ENCODE measurements around the gene PUS7L.

DNA sequence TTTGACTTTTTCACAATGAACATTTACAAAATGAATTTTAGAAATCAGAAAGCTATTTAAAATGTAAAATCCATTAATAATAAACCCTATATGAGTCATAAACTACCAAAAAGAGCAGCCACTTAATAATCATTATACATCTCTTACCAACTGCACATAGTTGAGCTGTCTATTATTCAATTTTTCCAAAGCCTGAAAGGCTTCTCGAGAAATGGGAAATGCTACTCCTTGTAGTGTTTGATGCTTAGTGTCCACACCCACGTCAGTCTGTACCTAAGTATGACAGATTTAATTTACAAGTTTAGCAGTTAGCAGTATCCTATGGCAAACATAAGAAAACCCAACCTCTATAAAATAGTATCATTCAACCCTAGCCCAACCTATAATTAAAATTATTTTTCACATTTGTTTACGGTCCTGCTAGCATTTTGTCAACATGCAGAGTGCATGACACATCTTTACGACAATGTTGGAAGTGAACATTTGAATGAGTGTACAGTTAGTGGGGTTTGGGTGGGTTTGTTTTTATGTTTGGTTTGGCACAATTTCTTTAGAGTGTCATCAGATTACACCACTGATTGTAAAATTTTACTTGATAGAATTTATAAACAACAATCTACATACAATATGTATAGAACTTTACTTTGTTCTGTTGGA, 39.1 kb upstream of the PUS7L start:
- TF ChIP-seq SMC3 (IDR thresholded peaks at IDR 0.05; ENCODE audit: low read depth, low read length) (no peak), GATA2 (CRISPR knock-in tag; IDR thresholded peaks at IDR 0.05) (no peak), GABPA (IDR thresholded peaks at IDR 0.05; ENCODE audit: low read depth) (no peak), MXI1 (IDR thresholded peaks at IDR 0.05; ENCODE audit: low read depth, low read length) (no peak), POLR2AphosphoS5 (IDR thresholded peaks at IDR 0.05; ENCODE audit: low read depth, low read length) (no peak), EP300 (IDR thresholded peaks at IDR 0.05; ENCODE audit: borderline replicate concordance in 1 of 2, low read depth in 1 of 2, low read length in 1 of 2) (no peak), NRF1 (IDR thresholded peaks at IDR 0.05; ENCODE audit: low read depth, low read length) (no peak), RFX5 (IDR thresholded peaks at IDR 0.05; ENCODE audit: low read length) (no peak), YY1 (IDR thresholded peaks at IDR 0.05; ENCODE audit: low read depth) (no peak), JUND (IDR thresholded peaks at IDR 0.05) (no peak), EZH2phosphoT487 (IDR thresholded peaks at IDR 0.05; ENCODE audit: borderline replicate concordance, low read depth) (no peak)
- TF ChIP-seq, protein P1, sequence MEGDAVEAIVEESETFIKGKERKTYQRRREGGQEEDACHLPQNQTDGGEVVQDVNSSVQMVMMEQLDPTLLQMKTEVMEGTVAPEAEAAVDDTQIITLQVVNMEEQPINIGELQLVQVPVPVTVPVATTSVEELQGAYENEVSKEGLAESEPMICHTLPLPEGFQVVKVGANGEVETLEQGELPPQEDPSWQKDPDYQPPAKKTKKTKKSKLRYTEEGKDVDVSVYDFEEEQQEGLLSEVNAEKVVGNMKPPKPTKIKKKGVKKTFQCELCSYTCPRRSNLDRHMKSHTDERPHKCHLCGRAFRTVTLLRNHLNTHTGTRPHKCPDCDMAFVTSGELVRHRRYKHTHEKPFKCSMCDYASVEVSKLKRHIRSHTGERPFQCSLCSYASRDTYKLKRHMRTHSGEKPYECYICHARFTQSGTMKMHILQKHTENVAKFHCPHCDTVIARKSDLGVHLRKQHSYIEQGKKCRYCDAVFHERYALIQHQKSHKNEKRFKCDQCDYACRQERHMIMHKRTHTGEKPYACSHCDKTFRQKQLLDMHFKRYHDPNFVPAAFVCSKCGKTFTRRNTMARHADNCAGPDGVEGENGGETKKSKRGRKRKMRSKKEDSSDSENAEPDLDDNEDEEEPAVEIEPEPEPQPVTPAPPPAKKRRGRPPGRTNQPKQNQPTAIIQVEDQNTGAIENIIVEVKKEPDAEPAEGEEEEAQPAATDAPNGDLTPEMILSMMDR (IDR thresholded peaks at IDR 0.05) = no peak
- TF ChIP-seq, protein P2, sequence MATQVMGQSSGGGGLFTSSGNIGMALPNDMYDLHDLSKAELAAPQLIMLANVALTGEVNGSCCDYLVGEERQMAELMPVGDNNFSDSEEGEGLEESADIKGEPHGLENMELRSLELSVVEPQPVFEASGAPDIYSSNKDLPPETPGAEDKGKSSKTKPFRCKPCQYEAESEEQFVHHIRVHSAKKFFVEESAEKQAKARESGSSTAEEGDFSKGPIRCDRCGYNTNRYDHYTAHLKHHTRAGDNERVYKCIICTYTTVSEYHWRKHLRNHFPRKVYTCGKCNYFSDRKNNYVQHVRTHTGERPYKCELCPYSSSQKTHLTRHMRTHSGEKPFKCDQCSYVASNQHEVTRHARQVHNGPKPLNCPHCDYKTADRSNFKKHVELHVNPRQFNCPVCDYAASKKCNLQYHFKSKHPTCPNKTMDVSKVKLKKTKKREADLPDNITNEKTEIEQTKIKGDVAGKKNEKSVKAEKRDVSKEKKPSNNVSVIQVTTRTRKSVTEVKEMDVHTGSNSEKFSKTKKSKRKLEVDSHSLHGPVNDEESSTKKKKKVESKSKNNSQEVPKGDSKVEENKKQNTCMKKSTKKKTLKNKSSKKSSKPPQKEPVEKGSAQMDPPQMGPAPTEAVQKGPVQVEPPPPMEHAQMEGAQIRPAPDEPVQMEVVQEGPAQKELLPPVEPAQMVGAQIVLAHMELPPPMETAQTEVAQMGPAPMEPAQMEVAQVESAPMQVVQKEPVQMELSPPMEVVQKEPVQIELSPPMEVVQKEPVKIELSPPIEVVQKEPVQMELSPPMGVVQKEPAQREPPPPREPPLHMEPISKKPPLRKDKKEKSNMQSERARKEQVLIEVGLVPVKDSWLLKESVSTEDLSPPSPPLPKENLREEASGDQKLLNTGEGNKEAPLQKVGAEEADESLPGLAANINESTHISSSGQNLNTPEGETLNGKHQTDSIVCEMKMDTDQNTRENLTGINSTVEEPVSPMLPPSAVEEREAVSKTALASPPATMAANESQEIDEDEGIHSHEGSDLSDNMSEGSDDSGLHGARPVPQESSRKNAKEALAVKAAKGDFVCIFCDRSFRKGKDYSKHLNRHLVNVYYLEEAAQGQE (IDR thresholded peaks at IDR 0.05; ENCODE audit: low read depth, low read length) = no peak
